ENCODE measurements around the gene OR13C2.

GRCh38 chr9:104635456-104635855 is 30.0 kb upstream of the OR13C2 start:
- no peak for TF ChIP-seq POLR2A (IDR thresholded peaks at IDR 0.05)
- TF ChIP-seq CTCF (IDR thresholded peaks at IDR 0.05) = no peak
